ENCODE results near the gene RALGAPB. TPM values are rescaled to one million over a fixed set of nuclear protein-coding genes. Genes with fewer than 3 reads are reported as not detected.

The RALGAPB gene
- polyA plus RNA-seq, 1 donor = 28.1 TPM

DNA sequence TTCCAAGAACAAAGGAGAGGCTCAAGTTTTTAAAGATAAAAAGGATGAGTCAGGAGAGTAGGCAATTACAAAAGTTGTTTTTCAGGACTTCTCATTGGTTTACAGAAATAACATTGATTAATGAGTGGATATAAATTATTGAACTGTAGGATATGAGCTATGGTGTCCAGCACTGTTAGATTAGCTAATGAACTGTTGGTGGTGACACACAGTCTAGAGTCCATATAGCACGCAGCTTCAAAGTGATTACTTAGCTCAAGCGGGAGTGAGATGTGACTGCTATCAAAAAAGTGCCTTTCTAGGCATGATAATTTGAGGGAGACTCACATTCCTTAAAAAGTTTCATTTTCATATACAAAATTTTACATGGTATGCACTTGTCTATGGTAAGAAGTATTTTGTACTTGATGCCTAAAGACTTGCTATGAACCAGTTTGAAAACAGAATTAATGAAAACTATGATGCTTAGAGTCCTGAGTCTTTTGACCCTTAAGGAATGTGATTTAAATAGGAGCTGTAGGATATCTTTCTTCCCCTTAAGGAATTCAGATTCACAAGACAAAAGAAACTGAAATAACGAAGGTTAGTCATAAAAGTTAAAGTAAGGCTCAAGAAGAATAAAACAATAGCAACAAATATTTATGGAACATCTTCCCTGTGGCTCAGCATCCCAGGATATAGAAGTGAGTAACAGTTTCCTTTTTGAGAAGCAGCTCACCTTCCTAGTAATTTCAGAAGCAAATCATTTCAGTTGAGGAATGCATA, 86.1 kb downstream of the RALGAPB start:
- Histone ChIP-seq H3K4me3 (ENCODE audit: low read length) (no peak overlapping the region), H3K27me3 (ENCODE audit: control insufficient read depth, insufficient read depth, low read length) (no peaks in the 10 kb centered on the region), H3K9me3 (ENCODE audit: control insufficient read depth, low read depth, low read length) (no peaks in the 10 kb centered on the region), H3K4me1 (ENCODE audit: control insufficient read depth, insufficient read depth, low read length) (no peaks in the 10 kb centered on the region), H3K27ac (ENCODE audit: low read length) (no peak overlapping the region), H3K36me3 (ENCODE audit: control insufficient read depth, insufficient read depth, low read length) (peaks cover 44% of the 10 kb centered on the region)
- DNase-seq = peak in 1 of 2 donors; percentile 32
- 100% methylated on average over 1 of the region's 3 CpGs for WGBS (ENCODE audit: insufficient coverage, low lambda C conversion rate)

DNA sequence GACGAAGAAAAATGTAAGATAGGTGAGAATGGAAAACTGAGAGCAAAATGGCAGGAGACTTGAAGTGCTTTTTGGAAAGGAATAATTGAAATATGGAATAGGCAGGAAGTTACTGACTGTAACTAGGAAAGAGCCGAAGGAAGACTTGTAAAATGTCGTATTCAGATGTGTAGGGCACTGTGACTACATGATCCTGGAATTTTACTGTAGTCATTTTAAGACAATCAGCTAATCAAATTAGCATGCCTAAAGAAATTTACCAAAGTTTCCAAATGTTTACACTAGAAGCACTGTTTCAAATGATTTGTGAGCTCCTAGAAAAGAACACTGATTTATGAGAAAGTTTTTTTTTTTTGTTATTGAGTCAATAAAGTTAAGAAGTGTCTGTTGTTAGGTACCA, 87.1 kb downstream of the RALGAPB start:
- H3K9me3 ChIP-seq (ENCODE audit: control insufficient read depth, low read depth, low read length) = peaks cover 2% of the 10 kb centered on the region
- no peak overlapping the region for H3K27ac ChIP-seq (ENCODE audit: low read length)
- H3K4me1 ChIP-seq (ENCODE audit: control insufficient read depth, insufficient read depth, low read length) = no peaks in the 10 kb centered on the region
- no peak overlapping the region for H3K4me3 ChIP-seq (ENCODE audit: low read length)
- DNase-seq = no peak
- 100% methylated on average over 3 of the region's 3 CpGs for WGBS (ENCODE audit: insufficient coverage, low lambda C conversion rate)
- H3K36me3 ChIP-seq (ENCODE audit: control insufficient read depth, insufficient read depth, low read length) = peaks cover 45% of the 10 kb centered on the region
- H3K27me3 ChIP-seq (ENCODE audit: control insufficient read depth, insufficient read depth, low read length) = no peaks in the 10 kb centered on the region

DNA sequence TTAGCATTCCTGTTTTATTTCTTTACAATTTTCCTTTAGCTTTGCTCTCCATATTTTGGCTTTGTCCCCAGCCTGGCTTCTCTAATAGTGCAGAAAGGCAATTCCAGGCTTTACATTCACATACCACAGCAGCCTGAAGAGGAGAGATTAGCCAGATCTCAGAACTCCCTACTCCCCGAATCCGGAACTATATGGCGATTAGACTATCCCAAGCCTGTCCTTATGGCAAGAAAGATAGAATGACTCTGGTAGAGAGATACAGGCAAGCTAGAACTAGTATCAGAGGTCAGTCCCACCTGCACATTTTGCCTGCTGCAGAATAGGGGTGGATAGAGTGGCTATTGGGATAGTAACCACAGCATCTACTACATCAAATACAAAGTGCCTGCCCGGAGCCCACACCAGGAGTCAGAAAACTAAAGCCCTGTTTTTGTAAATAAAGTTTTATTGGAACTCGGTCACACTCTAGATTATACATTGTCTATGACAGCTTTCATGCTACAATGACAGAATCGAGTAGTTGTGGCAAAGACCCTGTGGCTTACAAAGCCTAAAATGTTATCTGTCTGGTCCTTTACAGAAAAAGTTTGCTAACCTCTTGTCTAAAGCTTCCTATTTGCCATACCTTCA, 91.3 kb downstream of the RALGAPB start:
- Histone ChIP-seq H3K4me1 (ENCODE audit: control insufficient read depth, insufficient read depth, low read length) (no peaks in the 10 kb centered on the region), H3K27me3 (ENCODE audit: control insufficient read depth, insufficient read depth, low read length) (no peaks in the 10 kb centered on the region), H3K36me3 (ENCODE audit: control insufficient read depth, insufficient read depth, low read length) (peaks cover 48% of the 10 kb centered on the region), H3K27ac (ENCODE audit: low read length) (no peak overlapping the region), H3K4me3 (ENCODE audit: low read length) (no peak overlapping the region), H3K9me3 (ENCODE audit: control insufficient read depth, low read depth, low read length) (peaks cover 3% of the 10 kb centered on the region)
- no peak for DNase-seq
- 100% methylated on average over 3 of the region's 6 CpGs for WGBS (ENCODE audit: insufficient coverage, low lambda C conversion rate)

DNA sequence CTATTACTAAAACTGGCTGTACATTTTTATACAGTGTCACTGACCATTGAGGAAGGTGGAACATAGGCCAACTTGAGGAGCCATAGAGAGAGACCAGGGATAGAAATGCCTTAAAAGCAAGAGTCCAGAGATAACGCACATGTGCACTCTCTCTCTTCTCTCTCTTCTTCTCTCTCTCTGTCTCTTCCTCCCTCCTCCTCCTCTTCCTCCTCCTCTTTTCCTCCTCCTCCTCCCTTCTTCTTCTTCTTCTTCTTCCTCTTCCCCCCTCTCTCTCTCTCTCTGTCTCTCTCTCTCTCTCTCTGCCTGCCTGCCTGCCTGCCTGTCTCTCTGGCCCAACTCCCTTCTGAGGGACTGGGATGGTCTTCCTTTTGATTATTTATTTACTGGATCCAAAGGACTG, 92.0 kb downstream of the RALGAPB start:
- no peak for DNase-seq
- 100% methylated on average over 1 of the region's 1 CpG for WGBS (ENCODE audit: insufficient coverage, low lambda C conversion rate)
- H3K9me3 ChIP-seq (ENCODE audit: control insufficient read depth, low read depth, low read length) = peaks cover 3% of the 10 kb centered on the region
- no peaks in the 10 kb centered on the region for H3K27me3 ChIP-seq (ENCODE audit: control insufficient read depth, insufficient read depth, low read length)
- no peak overlapping the region for H3K4me3 ChIP-seq (ENCODE audit: low read length)
- no peaks in the 10 kb centered on the region for H3K4me1 ChIP-seq (ENCODE audit: control insufficient read depth, insufficient read depth, low read length)
- H3K27ac ChIP-seq (ENCODE audit: low read length) = no peak overlapping the region
- H3K36me3 ChIP-seq (ENCODE audit: control insufficient read depth, insufficient read depth, low read length) = peaks cover 49% of the 10 kb centered on the region

DNA sequence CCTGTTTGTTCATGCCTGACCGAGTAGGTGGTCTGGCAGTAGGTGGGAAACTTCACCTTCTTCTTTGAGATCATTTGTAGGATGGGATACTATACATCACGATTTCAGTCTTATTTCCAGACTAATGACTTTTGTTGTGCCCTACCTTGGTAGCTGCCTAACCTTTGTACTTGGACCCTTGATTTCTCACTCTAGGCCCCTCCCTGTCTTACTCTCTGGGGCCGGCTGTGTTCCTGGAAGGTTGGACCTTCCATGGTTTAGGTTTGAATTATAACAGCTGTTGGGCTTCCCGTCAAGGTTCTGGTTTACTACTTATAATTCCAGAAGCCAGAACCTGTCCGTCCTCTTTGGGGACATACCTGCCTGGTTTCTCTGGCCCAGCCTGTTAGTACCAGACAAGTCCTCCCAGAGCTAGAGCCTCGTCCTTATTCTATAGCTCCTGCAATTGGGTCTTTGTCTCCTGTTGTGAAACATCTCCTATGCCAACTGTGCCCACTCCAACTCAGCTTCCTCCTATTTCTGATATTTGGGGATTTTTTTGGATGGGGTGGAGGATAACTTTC, 93.5 kb downstream of the RALGAPB start:
- Histone ChIP-seq H3K27me3 (ENCODE audit: control insufficient read depth, insufficient read depth, low read length) (no peaks in the 10 kb centered on the region), H3K36me3 (ENCODE audit: control insufficient read depth, insufficient read depth, low read length) (peaks cover 52% of the 10 kb centered on the region), H3K4me1 (ENCODE audit: control insufficient read depth, insufficient read depth, low read length) (no peaks in the 10 kb centered on the region), H3K9me3 (ENCODE audit: control insufficient read depth, low read depth, low read length) (peaks cover 3% of the 10 kb centered on the region), H3K4me3 (ENCODE audit: low read length) (no peak overlapping the region), H3K27ac (ENCODE audit: low read length) (no peak overlapping the region)
- WGBS (ENCODE audit: insufficient coverage, low lambda C conversion rate) = 50% methylated on average over 1 of the region's 6 CpGs
- peak; percentile 26 to 59 for DNase-seq

DNA sequence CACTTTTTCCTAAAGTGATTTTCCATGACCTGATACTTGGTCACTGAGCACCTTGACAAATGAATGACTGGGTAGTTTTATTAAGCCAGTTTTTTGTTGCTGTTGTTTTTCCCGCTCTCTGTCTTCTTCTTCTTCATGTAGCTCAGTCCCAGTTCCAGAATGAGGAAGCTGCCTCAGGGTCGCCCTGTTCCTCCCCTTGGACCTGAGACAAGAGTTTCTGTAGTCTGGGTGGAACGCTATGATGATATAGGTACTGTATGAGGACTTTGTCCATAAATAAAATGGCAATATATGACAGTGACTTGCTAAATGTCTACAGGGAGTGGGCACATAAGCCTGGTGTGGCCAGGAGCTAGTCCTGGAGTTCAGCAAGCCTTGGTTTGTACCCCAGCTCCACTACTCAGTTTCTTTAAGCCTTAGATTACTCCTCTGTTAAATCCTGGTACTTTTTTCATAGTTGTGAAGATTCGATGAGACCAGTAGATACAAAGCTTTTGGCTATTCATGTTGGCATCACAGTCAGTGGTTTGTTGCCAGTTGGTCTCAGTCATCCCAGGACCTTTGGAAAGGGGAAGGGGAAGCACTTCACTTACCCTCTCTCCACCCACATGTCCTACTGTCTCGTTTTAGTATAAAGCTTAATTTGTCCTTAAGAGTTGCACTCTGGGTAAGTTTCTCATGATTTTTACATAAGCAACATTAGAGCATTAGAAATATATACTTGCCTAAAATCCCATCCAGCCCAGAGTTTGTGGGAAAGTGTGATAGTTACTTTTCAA, 97.3 kb downstream of the RALGAPB start:
- Histone ChIP-seq H3K27me3 (ENCODE audit: control insufficient read depth, insufficient read depth, low read length) (no peaks in the 10 kb centered on the region), H3K9me3 (ENCODE audit: control insufficient read depth, low read depth, low read length) (no peaks in the 10 kb centered on the region), H3K4me3 (ENCODE audit: low read length) (no peak overlapping the region), H3K4me1 (ENCODE audit: control insufficient read depth, insufficient read depth, low read length) (no peaks in the 10 kb centered on the region), H3K27ac (ENCODE audit: low read length) (no peak overlapping the region), H3K36me3 (ENCODE audit: control insufficient read depth, insufficient read depth, low read length) (peaks cover 54% of the 10 kb centered on the region)
- no CpG with 5 or more reads among the region's 5 CpGs for WGBS (ENCODE audit: insufficient coverage, low lambda C conversion rate)
- DNase-seq = no peak

DNA sequence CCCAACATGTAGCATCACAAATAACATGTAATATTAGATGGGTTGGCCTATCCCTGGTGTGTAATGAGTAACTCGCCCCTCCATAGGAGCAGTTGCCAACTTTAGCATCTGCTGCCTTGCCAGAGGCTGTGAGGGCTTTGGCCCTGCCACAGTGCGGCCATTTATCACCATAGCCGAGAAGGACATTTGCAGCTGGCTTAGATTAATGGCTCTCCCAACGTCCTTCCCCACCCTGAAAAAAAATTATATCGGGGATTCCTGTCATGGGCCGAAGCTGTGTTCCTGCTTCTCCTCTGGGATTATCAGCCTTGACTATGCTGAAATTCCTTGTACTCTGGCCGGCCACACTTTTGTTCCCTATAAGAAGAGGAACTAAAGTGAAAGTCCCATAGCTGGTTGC, 100.8 kb downstream of the RALGAPB start:
- Histone ChIP-seq H3K9me3 (ENCODE audit: control insufficient read depth, low read depth, low read length) (no peaks in the 10 kb centered on the region), H3K4me3 (ENCODE audit: low read length) (no peak overlapping the region), H3K27me3 (ENCODE audit: control insufficient read depth, insufficient read depth, low read length) (no peaks in the 10 kb centered on the region), H3K36me3 (ENCODE audit: control insufficient read depth, insufficient read depth, low read length) (peaks cover 64% of the 10 kb centered on the region), H3K27ac (ENCODE audit: low read length) (no peak overlapping the region), H3K4me1 (ENCODE audit: control insufficient read depth, insufficient read depth, low read length) (no peaks in the 10 kb centered on the region)
- WGBS (ENCODE audit: insufficient coverage, low lambda C conversion rate) = no CpG with 5 or more reads among the region's 7 CpGs
- DNase-seq = no peak

DNA sequence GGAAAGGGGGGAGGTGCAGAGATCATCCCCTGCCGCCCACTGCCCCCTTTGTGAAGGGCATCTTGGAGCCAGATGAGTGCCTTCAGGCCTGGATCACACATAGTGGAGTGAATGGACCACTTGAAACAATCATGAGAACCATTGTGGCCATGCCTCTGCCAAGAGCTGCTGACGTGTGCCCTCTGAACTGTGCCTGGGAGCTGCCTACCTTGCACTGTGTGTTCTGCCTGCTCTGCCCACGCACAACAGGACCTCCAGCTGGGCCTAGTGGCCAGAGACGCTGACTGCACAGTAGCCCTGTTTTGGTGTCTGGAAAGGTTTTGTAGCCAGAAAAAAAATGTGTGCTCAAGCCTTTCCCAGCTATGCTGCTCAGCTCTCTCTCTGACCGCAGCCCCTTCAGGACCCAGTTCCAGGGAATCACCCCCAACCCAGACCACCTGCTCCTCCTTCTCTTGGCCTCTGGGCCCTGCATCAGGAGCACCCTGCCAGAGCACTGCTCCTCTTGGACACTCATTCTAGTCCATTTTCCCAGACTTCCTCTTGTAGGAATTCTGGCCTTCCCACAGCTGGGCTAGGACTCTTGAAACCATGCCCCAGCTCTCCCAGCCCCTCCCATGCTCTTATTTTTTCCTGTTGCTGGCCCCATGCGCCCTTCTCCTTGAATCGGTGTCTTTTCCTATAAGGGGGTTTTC, 106.7 kb downstream of the RALGAPB start:
- WGBS (ENCODE audit: insufficient coverage, low lambda C conversion rate) = 38% methylated on average over 2 of the region's 7 CpGs
- H3K4me3 ChIP-seq (ENCODE audit: low read length) = no peak overlapping the region
- DNase-seq = no peak
- no peaks in the 10 kb centered on the region for H3K9me3 ChIP-seq (ENCODE audit: control insufficient read depth, low read depth, low read length)
- H3K36me3 ChIP-seq (ENCODE audit: control insufficient read depth, insufficient read depth, low read length) = peaks cover 25% of the 10 kb centered on the region
- H3K27ac ChIP-seq (ENCODE audit: low read length) = no peak overlapping the region
- H3K27me3 ChIP-seq (ENCODE audit: control insufficient read depth, insufficient read depth, low read length) = peaks cover 14% of the 10 kb centered on the region
- H3K4me1 ChIP-seq (ENCODE audit: control insufficient read depth, insufficient read depth, low read length) = no peaks in the 10 kb centered on the region

DNA sequence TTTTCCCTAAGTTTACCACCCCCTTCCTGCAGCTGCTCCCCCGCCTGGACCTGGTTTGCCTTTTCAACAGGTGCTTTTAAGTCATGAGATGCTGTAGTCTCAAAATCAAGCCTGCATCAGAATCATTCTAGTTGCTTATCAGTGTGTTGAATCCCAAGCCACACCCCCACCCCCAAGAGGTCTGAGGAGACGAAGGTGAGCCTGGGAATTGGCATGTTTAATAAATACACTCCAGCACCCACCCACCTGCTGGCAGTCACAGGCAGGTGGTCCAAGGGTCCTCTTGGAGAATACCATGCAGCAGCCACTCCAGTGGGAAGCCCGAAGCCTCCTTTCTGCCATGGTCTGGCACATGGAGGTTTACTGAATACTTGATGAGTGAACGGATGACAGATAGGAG, 107.3 kb downstream of the RALGAPB start:
- DNase-seq = no peak
- WGBS (ENCODE audit: insufficient coverage, low lambda C conversion rate) = no CpG with 5 or more reads among the region's 4 CpGs
- H3K27ac ChIP-seq (ENCODE audit: low read length) = no peak overlapping the region
- no peaks in the 10 kb centered on the region for H3K4me1 ChIP-seq (ENCODE audit: control insufficient read depth, insufficient read depth, low read length)
- H3K27me3 ChIP-seq (ENCODE audit: control insufficient read depth, insufficient read depth, low read length) = peaks cover 14% of the 10 kb centered on the region
- no peak overlapping the region for H3K4me3 ChIP-seq (ENCODE audit: low read length)
- no peaks in the 10 kb centered on the region for H3K9me3 ChIP-seq (ENCODE audit: control insufficient read depth, low read depth, low read length)
- H3K36me3 ChIP-seq (ENCODE audit: control insufficient read depth, insufficient read depth, low read length) = peaks cover 22% of the 10 kb centered on the region

DNA sequence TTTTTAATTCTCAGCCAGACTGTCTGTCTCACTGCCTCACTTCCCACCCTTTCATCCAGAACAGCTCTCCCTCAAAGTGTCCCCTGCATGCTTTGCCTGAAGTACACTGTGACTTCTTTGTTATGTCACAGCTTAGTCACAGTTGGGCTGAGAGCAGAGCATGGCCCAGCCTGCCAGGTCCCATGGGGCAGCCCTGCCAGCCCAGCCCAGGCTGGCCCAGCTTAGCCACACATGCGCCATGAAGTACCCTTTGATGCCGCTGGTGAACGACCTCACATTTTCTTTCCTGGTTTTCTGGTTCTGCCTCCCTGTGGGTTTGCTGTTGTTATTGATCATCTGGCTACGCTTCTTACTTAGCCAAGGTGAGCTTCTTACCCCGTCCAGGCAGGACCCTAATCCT, 108.4 kb downstream of the RALGAPB start, which contains the start of gene ADIG:
Gene ADIG, plus strand, starts transcription at position 185 of the 400 bp plus-strand sequence. Its CDS starts 54 bp downstream, at position 239.
- Histone ChIP-seq H3K4me1 (ENCODE audit: control insufficient read depth, insufficient read depth, low read length) (no peaks in the 10 kb centered on the region), H3K9me3 (ENCODE audit: control insufficient read depth, low read depth, low read length) (no peaks in the 10 kb centered on the region), H3K36me3 (ENCODE audit: control insufficient read depth, insufficient read depth, low read length) (peaks cover 13% of the 10 kb centered on the region), H3K4me3 (ENCODE audit: low read length) (no peak within 1 kb of the TSS), H3K27me3 (ENCODE audit: control insufficient read depth, insufficient read depth, low read length) (peaks cover 14% of the 10 kb centered on the region), H3K27ac (ENCODE audit: low read length) (no peak within 1 kb of the TSS)
- no peak for DNase-seq
- WGBS (ENCODE audit: insufficient coverage, low lambda C conversion rate) = 83% methylated on average over 1 of the region's 5 CpGs

All from large intestine (tissue), 3 donors.